Transverse colon (tissue), 4 donors: Measurements from ENCODE around the gene KMT2A. TPM values are rescaled to one million over a fixed set of nuclear protein-coding genes. Genes with fewer than 3 reads are reported as not detected.

Experiments used
- DNase-seq: peaks from one replicate; pipeline ENCODE4 v3.0.0-alpha.2; 2019
- H3K27ac ChIP-seq, 4 donors: fragments of 200-600 bp; sonication (generic); 2 replicates each; pipeline ENCODE4 v1.5.1; 2016 to 2018; ENCODE audit warnings: inconsistent platforms in 4 of 4
- H3K27me3 ChIP-seq: fragments of 200-600 bp; sonication (generic); 2 replicates; pipeline ENCODE4 v1.5.1; 2017; ENCODE audit warnings: inconsistent platforms
- H3K36me3 ChIP-seq, 4 donors: fragments of 200-600 bp; sonication (generic); 2 replicates each; pipeline ENCODE4 v1.5.1; 2017 to 2019; ENCODE audit warnings: inconsistent platforms in 4 of 4
- H3K4me1 ChIP-seq, 4 donors: fragments of 200-600 bp; sonication (generic); 2 replicates each; pipeline ENCODE4 v1.5.1; 2017 to 2020; ENCODE audit warnings: inconsistent platforms in 4 of 4
- H3K4me3 ChIP-seq, 4 donors: fragments of 200-600 bp; sonication (generic); 1 replicate in 1 of 4; 2 replicates in 3 of 4; pipeline versions ENCODE4 v1.5.1 to v1.6.1; 2017 to 2019; ENCODE audit warnings: inconsistent platforms in 4 of 4
- H3K9me3 ChIP-seq, 2 donors: fragments of 200-600 bp; sonication (generic); 2 replicates each; pipeline ENCODE4 v1.5.1; 2017 to 2019; ENCODE audit warnings: inconsistent platforms in 2 of 2
- EP300 ChIP-seq: sonication (generic); formaldehyde crosslinking; IDR thresholded peaks from one replicate; pipeline ENCODE4 v1.6.1; 2017; ENCODE audit warnings: antibody characterized with exemption, low read depth
- POLR2A ChIP-seq: fragments of 450-650 bp; IDR thresholded peaks from one replicate; pipeline ENCODE4 v1.6.1; 2016; ENCODE audit warnings: antibody characterized with exemption, mild to moderate bottlenecking, moderate library complexity
- POLR2AphosphoS5 ChIP-seq, 3 donors: sonication (generic); formaldehyde crosslinking; IDR thresholded peaks; one replicate each; pipeline ENCODE4 v1.6.1; 2016; ENCODE audit warnings: antibody characterized with exemption in 3 of 3
- WGBS, 2 donors: methylation state at CpG; one replicate each; pipeline ENCODE4 v1.1.5; 2018; ENCODE audit warnings: low coverage in 1 of 2; 5-methylcytosine and 5-hydroxymethylcytosine counted together
- in situ Hi-C, 4 donors: fragments of 200-750 bp; cut with MboI; loops; one replicate each; pipeline versions ENCODE4 v1.15.0 to v1.15.1; 2017; ENCODE audit warnings: low sequenced_read_pairs in 3 of 4, low pct_ligation_motif_present in 1 of 4, low pct_unique_long_range_greater_than_20kb in 1 of 4
- intact Hi-C: fragments of 100-400 bp; cut with DNase I; formaldehyde crosslinking; loops from one replicate; pipeline ENCODE4 v1.15.1; 2023; ENCODE audit warnings: low total_unique reads
- total RNA-seq, 4 donors: library from RNA; depleted of rRNA; stranded (reverse); fragments of >200 nt; gene quantifications; one replicate each; pipeline ENCODE4 v1.1.0, GENCODE V29; 2016
- TF ChIP-seq, protein P1 (sequence below), 5 experiments: fragments of 200-600 bp in 3 of 5; fragments of 450-650 bp in 2 of 5; sonication (generic) in 3 of 5; IDR thresholded peaks; 1 replicate in 2 of 5; 2 replicates in 3 of 5; pipeline ENCODE4 v1.5.1; 2016 to 2017; ENCODE audit warnings: antibody characterized with exemption in 5 of 5, inconsistent platforms in 3 of 5, mild to moderate bottlenecking in 2 of 5, moderate library complexity in 1 of 5

Gene KMT2A
- total RNA-seq, 4 donors from 2014 or later, result 51.1 to 120 (median 75.5) TPM

DNA sequence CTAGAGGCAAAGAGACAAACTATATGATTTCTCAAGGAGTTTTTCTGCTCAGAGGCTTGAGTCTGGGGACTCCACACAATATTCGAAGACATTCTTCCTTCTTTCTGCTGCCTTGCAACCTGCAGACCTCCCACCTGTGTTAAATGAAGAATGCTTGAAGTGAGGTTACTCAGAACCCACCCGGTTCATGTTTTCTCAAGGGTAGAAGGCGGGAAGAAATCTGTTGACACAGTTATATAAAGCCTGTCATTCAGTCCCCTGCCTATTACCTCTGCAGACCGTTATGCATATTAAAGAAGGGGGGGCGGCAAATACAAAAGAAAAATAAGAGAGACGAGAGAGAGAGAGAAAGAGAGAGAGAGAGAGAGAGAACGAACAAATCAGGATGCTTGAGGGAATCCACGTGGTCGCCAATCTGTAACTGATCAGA lies 2.2 kb upstream of the KMT2A start:
- Histone ChIP-seq H3K9me3 (no peaks in the 10 kb centered on the region), H3K27ac (no peak overlapping the region), H3K4me3 (peak overlapping the region in 3 of 4 donors; percentile 93 to 97 (median 94)), H3K4me1 (peaks cover 5 to 32% (median 24%) of the 10 kb centered on the region in 4 donors), H3K36me3 (no peaks in the 10 kb centered on the region), H3K27me3 (no peaks in the 10 kb centered on the region)
- WGBS, 2 donors, result 2% methylated on average over 7 to 9 of the region's 9 CpGs
- in situ Hi-C loops, result no loop called here
- intact Hi-C loops, result no loop called here
- TF ChIP-seq POLR2AphosphoS5 (IDR thresholded peaks at IDR 0.05), result no peak
- TF ChIP-seq, protein P1, sequence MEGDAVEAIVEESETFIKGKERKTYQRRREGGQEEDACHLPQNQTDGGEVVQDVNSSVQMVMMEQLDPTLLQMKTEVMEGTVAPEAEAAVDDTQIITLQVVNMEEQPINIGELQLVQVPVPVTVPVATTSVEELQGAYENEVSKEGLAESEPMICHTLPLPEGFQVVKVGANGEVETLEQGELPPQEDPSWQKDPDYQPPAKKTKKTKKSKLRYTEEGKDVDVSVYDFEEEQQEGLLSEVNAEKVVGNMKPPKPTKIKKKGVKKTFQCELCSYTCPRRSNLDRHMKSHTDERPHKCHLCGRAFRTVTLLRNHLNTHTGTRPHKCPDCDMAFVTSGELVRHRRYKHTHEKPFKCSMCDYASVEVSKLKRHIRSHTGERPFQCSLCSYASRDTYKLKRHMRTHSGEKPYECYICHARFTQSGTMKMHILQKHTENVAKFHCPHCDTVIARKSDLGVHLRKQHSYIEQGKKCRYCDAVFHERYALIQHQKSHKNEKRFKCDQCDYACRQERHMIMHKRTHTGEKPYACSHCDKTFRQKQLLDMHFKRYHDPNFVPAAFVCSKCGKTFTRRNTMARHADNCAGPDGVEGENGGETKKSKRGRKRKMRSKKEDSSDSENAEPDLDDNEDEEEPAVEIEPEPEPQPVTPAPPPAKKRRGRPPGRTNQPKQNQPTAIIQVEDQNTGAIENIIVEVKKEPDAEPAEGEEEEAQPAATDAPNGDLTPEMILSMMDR (IDR thresholded peaks at IDR 0.05), result no peak
- no peak for TF ChIP-seq POLR2A
- no peak for TF ChIP-seq EP300
- DNase-seq, result no peak

DNA sequence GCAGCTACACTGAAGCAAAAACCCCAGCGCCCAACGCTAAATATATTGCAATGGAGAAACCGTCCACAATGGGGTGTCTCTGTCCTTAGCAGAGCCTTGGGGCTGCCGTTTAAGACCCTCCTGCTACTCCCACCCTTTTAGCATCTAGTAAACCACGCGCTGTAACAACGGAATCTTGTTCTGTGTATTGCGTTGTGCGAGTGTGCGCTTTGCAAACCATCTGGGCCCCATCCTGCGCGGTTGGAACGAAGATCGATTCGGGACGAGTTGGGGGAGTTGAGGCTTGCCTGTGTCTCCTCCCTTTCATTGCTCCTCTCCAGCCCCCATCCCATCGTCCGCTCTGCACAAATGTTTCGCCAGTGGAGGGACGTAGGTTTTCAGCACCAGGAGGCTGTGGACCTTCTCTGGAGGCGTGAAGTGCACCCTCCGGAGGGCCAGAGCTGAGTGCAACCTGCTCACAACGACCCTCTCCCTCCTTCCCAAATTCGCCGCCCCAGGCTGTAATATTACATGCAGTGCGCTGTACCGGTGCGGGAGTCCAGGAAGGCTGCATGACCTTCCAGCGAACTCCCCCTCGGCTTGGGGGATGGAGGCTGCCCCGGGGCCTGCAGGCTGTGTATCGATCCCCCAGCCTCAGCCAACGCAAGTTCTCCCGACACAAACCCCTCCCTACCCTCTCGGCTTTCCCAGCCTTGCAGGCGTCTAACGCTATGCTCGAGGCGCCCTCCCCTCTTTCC lies 1.6 kb upstream of the KMT2A start:
- Histone ChIP-seq H3K9me3 (no peaks in the 10 kb centered on the region), H3K36me3 (no peaks in the 10 kb centered on the region), H3K27ac (peak overlapping the region; percentile 94 to 96 (median 94)), H3K27me3 (no peaks in the 10 kb centered on the region), H3K4me3 (peak overlapping the region; percentile 39 to 97 (median 94)), H3K4me1 (peaks cover 8 to 38% (median 30%) of the 10 kb centered on the region in 4 donors)
- intact Hi-C loops, result loop anchor here (5.0 kb wide), 1 partner anchor 32 kb away; the partner anchor contains the start of gene ATP5MG
- DNase-seq, result peak; percentile 32
- TF ChIP-seq, protein P1 (IDR thresholded peaks at IDR 0.05), result no peak
- TF ChIP-seq POLR2AphosphoS5 (IDR thresholded peaks at IDR 0.05), result no peak
- TF ChIP-seq EP300, result no peak
- TF ChIP-seq POLR2A, result no peak
- in situ Hi-C loops, result no loop called here
- 0 to 1% methylated on average over 2 to 39 of the region's 39 CpGs for WGBS, 2 donors

DNA sequence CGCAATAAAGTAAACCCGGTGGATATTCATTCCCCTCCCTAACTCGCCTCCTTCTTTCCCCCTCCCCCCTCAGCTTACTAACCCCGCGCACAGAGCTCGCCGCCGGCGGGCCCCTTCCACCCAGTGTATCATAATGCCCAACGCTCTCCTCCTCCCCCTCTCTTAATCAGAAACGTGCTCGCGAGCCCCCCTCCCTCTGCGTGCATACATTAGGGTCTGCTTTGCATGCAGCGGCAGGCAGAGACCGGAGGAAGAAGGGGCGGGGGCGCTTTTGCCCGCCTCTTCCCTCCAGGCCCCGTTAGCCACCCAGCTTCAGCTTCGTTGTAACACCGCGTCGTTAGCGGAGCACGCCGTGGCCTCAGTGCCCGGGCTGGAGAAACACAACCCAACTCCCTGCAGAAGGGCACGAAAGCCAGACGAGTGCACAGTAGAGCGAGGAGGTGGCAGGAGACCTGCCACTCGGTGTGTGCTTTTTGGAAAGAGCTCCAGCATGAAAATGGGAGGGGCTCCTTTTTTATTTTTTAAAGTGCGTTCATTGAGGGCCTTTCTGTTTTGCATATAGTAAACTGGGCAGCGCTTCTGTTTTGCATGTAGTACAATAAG lies 901 bp upstream of the KMT2A start:
- peak overlapping the region; percentile 94 to 96 (median 94) for H3K27ac ChIP-seq
- intact Hi-C loops, result loop anchor here (5.0 kb wide), 1 partner anchor 33 kb away; the partner anchor contains the start of gene ATP5MG
- in situ Hi-C loops, result no loop called here
- TF ChIP-seq POLR2A (peak; percentile 13), POLR2AphosphoS5 (IDR thresholded peaks at IDR 0.05) (no peak)
- H3K4me1 ChIP-seq, result peaks cover 8 to 43% (median 34%) of the 10 kb centered on the region in 4 donors
- 0% methylated on average over 6 to 34 of the region's 34 CpGs for WGBS, 2 donors
- H3K4me3 ChIP-seq, result peak overlapping the region; percentile 39 to 97 (median 94)
- no peaks in the 10 kb centered on the region for H3K9me3 ChIP-seq
- peak; percentile 67 for DNase-seq
- no peaks in the 10 kb centered on the region for H3K27me3 ChIP-seq
- H3K36me3 ChIP-seq, result no peaks in the 10 kb centered on the region

DNA sequence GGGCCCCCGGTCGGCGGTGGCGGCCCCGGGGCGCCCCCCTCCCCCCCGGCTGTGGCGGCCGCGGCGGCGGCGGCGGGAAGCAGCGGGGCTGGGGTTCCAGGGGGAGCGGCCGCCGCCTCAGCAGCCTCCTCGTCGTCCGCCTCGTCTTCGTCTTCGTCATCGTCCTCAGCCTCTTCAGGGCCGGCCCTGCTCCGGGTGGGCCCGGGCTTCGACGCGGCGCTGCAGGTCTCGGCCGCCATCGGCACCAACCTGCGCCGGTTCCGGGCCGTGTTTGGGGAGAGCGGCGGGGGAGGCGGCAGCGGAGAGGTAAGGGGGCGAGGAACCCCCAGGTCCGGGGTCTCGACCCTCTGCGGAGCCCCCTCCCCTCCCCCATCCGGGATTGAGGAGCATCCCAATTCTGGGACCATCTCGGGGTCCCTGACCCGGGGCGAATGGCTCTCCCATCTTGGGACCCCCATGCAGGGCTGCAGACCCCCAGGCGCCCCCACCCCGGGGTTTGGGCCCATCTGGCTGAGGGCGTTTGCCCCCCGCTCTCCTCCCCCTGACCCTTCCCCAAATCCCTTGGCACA lies 431 bp downstream of the KMT2A start:
- peak; percentile 32 for DNase-seq
- in situ Hi-C loops, result no loop called here
- TF ChIP-seq POLR2AphosphoS5 (IDR thresholded peaks at IDR 0.05) (no peak), POLR2A (no peak), EP300 (no peak)
- TF ChIP-seq, protein P1 (IDR thresholded peaks at IDR 0.05), result no peak
- H3K4me3 ChIP-seq, result peak overlapping the region; percentile 93 to 99 (median 96)
- 0% methylated on average over 32 of the region's 55 CpGs; no CpG with 5 or more reads in 1 of the 2 donors for WGBS, 2 donors
- peaks cover 8 to 56% (median 35%) of the 10 kb centered on the region in 4 donors for H3K4me1 ChIP-seq
- intact Hi-C loops, result loop anchor here (5.0 kb wide), 1 partner anchor 34 kb away; the partner anchor contains the start of gene ATP5MG
- H3K36me3 ChIP-seq, result no peaks in the 10 kb centered on the region
- no peaks in the 10 kb centered on the region for H3K9me3 ChIP-seq
- no peaks in the 10 kb centered on the region for H3K27me3 ChIP-seq
- peak overlapping the region; percentile 94 to 96 (median 94) for H3K27ac ChIP-seq
